HG03432 (cell line): Measurements from ENCODE around the gene LIFR.
"Not testable (repeated sequence)": the region's sequence is repeated elsewhere in the genome, so short reads cannot be mapped to it uniquely, and the experiment has no call there.

Source experiments
- ATAC-seq: cut with Tn5 transposase; IDR thresholded peaks from one replicate; pipeline ENCODE4 v1.9.1; 2021; ENCODE audit warnings: mild to moderate bottlenecking, moderate library complexity; ENCODE audit not compliant: unreplicated experiment

The LIFR gene

GRCh38 chr5:38524022-38524421 is 32.4 kb downstream of the LIFR start:
- ATAC-seq = no peak

- ATAC-seq = no peak
Measured at GRCh38 chr5:38519476-38519875, 37.0 kb downstream of the LIFR start.

GRCh38 chr5:38518341-38518740 is 38.1 kb downstream of the LIFR start:
- no peak for ATAC-seq

GRCh38 chr5:38516649-38517048 is 39.8 kb downstream of the LIFR start:
- ATAC-seq = not testable (repeated sequence)

- ATAC-seq = no peak
Measured at GRCh38 chr5:38515646-38516045, 40.8 kb downstream of the LIFR start.

GRCh38 chr5:38515092-38515491 is 41.4 kb downstream of the LIFR start:
- ATAC-seq = no peak

GRCh38 chr5:38509185-38509584 is 47.3 kb downstream of the LIFR start:
- ATAC-seq = no peak

GRCh38 chr5:38506302-38506701 is 50.1 kb downstream of the LIFR start:
- no peak for ATAC-seq

GRCh38 chr5:38500573-38501260 is 55.7 kb downstream of the LIFR start:
- no peak for ATAC-seq

- ATAC-seq = no peak
Measured at GRCh38 chr5:38497946-38498345, 58.5 kb downstream of the LIFR start.

- ATAC-seq = no peak
Measured at GRCh38 chr5:38494763-38495162, 61.7 kb downstream of the LIFR start.

- no peak for ATAC-seq
Measured at GRCh38 chr5:38494175-38494574, 62.3 kb downstream of the LIFR start.

- ATAC-seq = no peak
Measured at GRCh38 chr5:38483805-38484398, 72.5 kb downstream of the LIFR start.

- no peak for ATAC-seq
Measured at GRCh38 chr5:38479315-38479904, 77.0 kb downstream of the LIFR start.

GRCh38 chr5:38478878-38479277 is 77.6 kb downstream of the LIFR start:
- no peak for ATAC-seq

GRCh38 chr5:38478166-38478565 is 78.3 kb downstream of the LIFR start:
- ATAC-seq = no peak

GRCh38 chr5:38473008-38473407 is 83.4 kb downstream of the LIFR start:
- ATAC-seq = no peak

GRCh38 chr5:38472541-38472940 is 83.9 kb downstream of the LIFR start:
- ATAC-seq = no peak

- ATAC-seq = no peak
Measured at GRCh38 chr5:38471709-38472108, 84.7 kb downstream of the LIFR start.

GRCh38 chr5:38469707-38470267 is 86.7 kb downstream of the LIFR start:
- no peak for ATAC-seq

GRCh38 chr5:38468978-38469706 is 87.3 kb downstream of the LIFR start:
- no peak for ATAC-seq
